Muscle layer of duodenum (tissue), 2 donors: ENCODE results near the gene FCHSD2.

Experiments
- H3K27ac ChIP-seq: one replicate; pipeline ENCODE4 v1.7.0; 2013; ENCODE audit warnings: mild to moderate bottlenecking, low read length
- H3K27me3 ChIP-seq: one replicate; pipeline ENCODE4 v1.7.0; 2013; ENCODE audit warnings: low read depth, mild to moderate bottlenecking, control low read depth, low read length
- H3K36me3 ChIP-seq, 2 donors: one replicate each; pipeline ENCODE4 v1.7.0; 2013; ENCODE audit warnings: low read length in 2 of 2, control low read depth in 1 of 2, mild to moderate bottlenecking in 1 of 2; ENCODE audit not compliant: insufficient read depth in 2 of 2, control insufficient read depth in 1 of 2
- H3K4me1 ChIP-seq, 2 donors: one replicate each; pipeline ENCODE4 v1.7.0; 2013; ENCODE audit warnings: low read length in 2 of 2, mild to moderate bottlenecking in 2 of 2, control low read depth in 1 of 2, moderate library complexity in 1 of 2; ENCODE audit not compliant: insufficient read depth in 2 of 2, control insufficient read depth in 1 of 2
- H3K4me3 ChIP-seq, 2 donors: one replicate each; pipeline ENCODE4 v1.7.0; 2013; ENCODE audit warnings: low read length in 2 of 2, low read depth in 1 of 2, mild to moderate bottlenecking in 1 of 2
- H3K9me3 ChIP-seq, 2 donors: one replicate each; pipeline ENCODE4 v1.7.0; 2013; ENCODE audit warnings: low read length in 2 of 2, control low read depth in 1 of 2, mild to moderate bottlenecking in 1 of 2; ENCODE audit not compliant: control insufficient read depth in 1 of 2
- donor health status: healthy.

The FCHSD2 gene

GRCh38 chr11:73114110-73114834 lies 27.8 kb downstream of the FCHSD2 start:
- no peaks in the 10 kb centered on the region for H3K4me1 ChIP-seq
- H3K27ac ChIP-seq, result no peak overlapping the region
- H3K9me3 ChIP-seq, result no peaks in the 10 kb centered on the region
- H3K4me3 ChIP-seq, result no peak overlapping the region
- peaks cover 0 to 6% of the 10 kb centered on the region in 2 donors for H3K36me3 ChIP-seq
- no peaks in the 10 kb centered on the region for H3K27me3 ChIP-seq

- H3K4me1 ChIP-seq, result no peaks in the 10 kb centered on the region
- peaks cover 0 to 6% of the 10 kb centered on the region in 2 donors for H3K36me3 ChIP-seq
- H3K4me3 ChIP-seq, result no peak overlapping the region
- no peaks in the 10 kb centered on the region for H3K27me3 ChIP-seq
- H3K27ac ChIP-seq, result no peak overlapping the region
- H3K9me3 ChIP-seq, result no peaks in the 10 kb centered on the region
Observed at GRCh38 chr11:73113426-73113825, 28.7 kb downstream of the FCHSD2 start.

GRCh38 chr11:73107597-73107996 lies 34.5 kb downstream of the FCHSD2 start:
- no peak overlapping the region for H3K27ac ChIP-seq
- H3K27me3 ChIP-seq, result no peaks in the 10 kb centered on the region
- no peak overlapping the region for H3K4me3 ChIP-seq
- no peaks in the 10 kb centered on the region for H3K36me3 ChIP-seq
- H3K9me3 ChIP-seq, result peaks cover 0 to 2% of the 10 kb centered on the region in 2 donors
- no peaks in the 10 kb centered on the region for H3K4me1 ChIP-seq

- H3K27me3 ChIP-seq, result no peaks in the 10 kb centered on the region
- peaks cover 0 to 4% of the 10 kb centered on the region in 2 donors for H3K9me3 ChIP-seq
- H3K4me3 ChIP-seq, result no peak overlapping the region
- H3K27ac ChIP-seq, result no peak overlapping the region
- no peaks in the 10 kb centered on the region for H3K36me3 ChIP-seq
- H3K4me1 ChIP-seq, result no peaks in the 10 kb centered on the region
Observed at GRCh38 chr11:73106347-73106746, 35.8 kb downstream of the FCHSD2 start.

- H3K4me1 ChIP-seq, result peaks cover 0 to 9% of the 10 kb centered on the region in 2 donors
Observed at GRCh38 chr11:73100578-73100977, 41.5 kb downstream of the FCHSD2 start.

GRCh38 chr11:73099512-73100266 lies 42.4 kb downstream of the FCHSD2 start:
- peaks cover 0 to 13% of the 10 kb centered on the region in 2 donors for H3K4me1 ChIP-seq
- H3K27ac ChIP-seq, result no peak overlapping the region
- peaks cover 0 to 2% of the 10 kb centered on the region in 2 donors for H3K9me3 ChIP-seq
- no peaks in the 10 kb centered on the region for H3K36me3 ChIP-seq
- no peak overlapping the region for H3K4me3 ChIP-seq
- H3K27me3 ChIP-seq, result no peaks in the 10 kb centered on the region

More at GRCh38 chr11:73100578-73100977, 41.5 kb downstream of the FCHSD2 start:
- H3K36me3 ChIP-seq, result no peaks in the 10 kb centered on the region
- no peaks in the 10 kb centered on the region for H3K27me3 ChIP-seq
- no peak overlapping the region for H3K27ac ChIP-seq
- peaks cover 0 to 2% of the 10 kb centered on the region in 2 donors for H3K9me3 ChIP-seq
- no peak overlapping the region for H3K4me3 ChIP-seq

- H3K4me3 ChIP-seq, result no peak overlapping the region
- no peaks in the 10 kb centered on the region for H3K9me3 ChIP-seq
- no peak overlapping the region for H3K27ac ChIP-seq
Observed at GRCh38 chr11:73095613-73096012, 46.5 kb downstream of the FCHSD2 start.

GRCh38 chr11:73091521-73092305 lies 50.4 kb downstream of the FCHSD2 start:
- Histone ChIP-seq H3K9me3 (no peaks in the 10 kb centered on the region), H3K4me1 (peaks cover 0 to 13% of the 10 kb centered on the region in 2 donors)

More at GRCh38 chr11:73095613-73096012, 46.5 kb downstream of the FCHSD2 start:
- Histone ChIP-seq H3K4me1 (peaks cover 0 to 13% of the 10 kb centered on the region in 2 donors), H3K27me3 (no peaks in the 10 kb centered on the region), H3K36me3 (no peaks in the 10 kb centered on the region)

GRCh38 chr11:73087730-73088129 lies 54.4 kb downstream of the FCHSD2 start:
- Histone ChIP-seq H3K4me3 (no peak overlapping the region), H3K27me3 (no peaks in the 10 kb centered on the region), H3K27ac (no peak overlapping the region), H3K9me3 (no peaks in the 10 kb centered on the region), H3K4me1 (no peaks in the 10 kb centered on the region), H3K36me3 (no peaks in the 10 kb centered on the region)

More at GRCh38 chr11:73091521-73092305, 50.4 kb downstream of the FCHSD2 start:
- Histone ChIP-seq H3K27me3 (no peaks in the 10 kb centered on the region), H3K4me3 (no peak overlapping the region), H3K36me3 (no peaks in the 10 kb centered on the region), H3K27ac (no peak overlapping the region)

GRCh38 chr11:73085189-73085875 lies 56.8 kb downstream of the FCHSD2 start:
- no peaks in the 10 kb centered on the region for H3K36me3 ChIP-seq
- no peak overlapping the region for H3K27ac ChIP-seq
- no peaks in the 10 kb centered on the region for H3K4me1 ChIP-seq
- H3K27me3 ChIP-seq, result no peaks in the 10 kb centered on the region
- H3K4me3 ChIP-seq, result no peak overlapping the region
- no peaks in the 10 kb centered on the region for H3K9me3 ChIP-seq
